SU-DHL-6 (cell line): Measurements from ENCODE around the gene MDK.

Experiments
- H2AFZ ChIP-seq: fragments of 200-600 bp; sonication (generic); 2 replicates; pipeline ENCODE4 v1.6.1; 2014; ENCODE audit warnings: low read depth, mild to moderate bottlenecking, moderate library complexity, mixed read lengths, antibody characterized with exemption, low read length; ENCODE audit not compliant: severe bottlenecking
- H3F3A ChIP-seq: fragments of 200-600 bp; shearing (Covaris generic); 2 replicates; pipeline ENCODE4 v1.6.0; 2016; ENCODE audit warnings: antibody characterized with exemption, mild to moderate bottlenecking; ENCODE audit not compliant: insufficient read depth
- H3K27ac ChIP-seq: fragments of 200-600 bp; sonication (generic); 2 replicates; pipeline ENCODE4 v1.5.1; 2016; ENCODE audit warnings: low read depth, mild to moderate bottlenecking, low read length, moderate library complexity, mixed read lengths
- H3K27me3 ChIP-seq: fragments of 200-600 bp; sonication (generic), shearing (Covaris generic); 2 replicates; pipeline ENCODE4 v1.6.0; 2014; ENCODE audit warnings: mild to moderate bottlenecking, low read length
- H3K36me3 ChIP-seq: fragments of 200-600 bp; sonication (generic); 2 replicates; pipeline ENCODE4 v1.6.1; 2014; ENCODE audit warnings: mild to moderate bottlenecking, low read length, mixed read lengths
- H3K4me2 ChIP-seq: fragments of 300-600, 200-600 bp; shearing (Covaris generic), sonication (generic); 2 replicates; pipeline ENCODE4 v1.6.0; 2014; ENCODE audit warnings: low read length, low read depth, mild to moderate bottlenecking; ENCODE audit not compliant: poor library complexity, severe bottlenecking
- H3K4me3 ChIP-seq: fragments of 200-600 bp; sonication (generic); 2 replicates; pipeline ENCODE4 v1.5.1; 2014; ENCODE audit warnings: antibody characterized with exemption, low read length, mild to moderate bottlenecking, mixed read lengths; ENCODE audit not compliant: insufficient read depth, poor library complexity, severe bottlenecking
- H3K79me2 ChIP-seq: fragments of 200-600 bp; sonication (generic); 2 replicates; pipeline ENCODE4 v1.6.1; 2014; ENCODE audit warnings: mild to moderate bottlenecking, low read length, moderate library complexity; ENCODE audit not compliant: insufficient read depth
- H3K9ac ChIP-seq: fragments of 200-600 bp; sonication (generic); 2 replicates; pipeline ENCODE4 v1.7.0; 2014; ENCODE audit warnings: mild to moderate bottlenecking, low read length
- H3K9me2 ChIP-seq: fragments of 200-600 bp; sonication (generic); replicated peaks from 2 replicates; pipeline ENCODE4 v1.6.1; 2014; ENCODE audit warnings: low read length; ENCODE audit not compliant: insufficient read depth
- H3K9me3 ChIP-seq: fragments of 200-600 bp; sonication (generic); 2 replicates; pipeline ENCODE4 v1.6.1; 2014; ENCODE audit warnings: low read length, mixed read lengths; ENCODE audit not compliant: insufficient read depth
- H4K20me1 ChIP-seq: fragments of 200-600 bp; sonication (generic); 2 replicates; pipeline ENCODE4 v1.6.1; 2014; ENCODE audit warnings: low read depth, mild to moderate bottlenecking, antibody characterized with exemption, low read length, moderate library complexity, mixed read lengths
- EZH2phosphoT487 ChIP-seq: fragments of 200-600 bp; sonication (generic), shearing (Covaris generic); conservative IDR thresholded peaks from 2 replicates; pipeline ENCODE4 v1.6.1; 2018; ENCODE audit warnings: mild to moderate bottlenecking, antibody characterized with exemption, low read length, moderate library complexity, mixed read lengths
- TF ChIP-seq, protein P1 (sequence below): fragments of 200-600 bp; sonication (generic); IDR thresholded peaks from one replicate; pipeline ENCODE4 v1.5.1; 2017; ENCODE audit warnings: antibody characterized with exemption, mild to moderate bottlenecking, low read length, moderate library complexity; ENCODE audit not compliant: insufficient read depth, poor library complexity, severe bottlenecking

The MDK gene

DNA sequence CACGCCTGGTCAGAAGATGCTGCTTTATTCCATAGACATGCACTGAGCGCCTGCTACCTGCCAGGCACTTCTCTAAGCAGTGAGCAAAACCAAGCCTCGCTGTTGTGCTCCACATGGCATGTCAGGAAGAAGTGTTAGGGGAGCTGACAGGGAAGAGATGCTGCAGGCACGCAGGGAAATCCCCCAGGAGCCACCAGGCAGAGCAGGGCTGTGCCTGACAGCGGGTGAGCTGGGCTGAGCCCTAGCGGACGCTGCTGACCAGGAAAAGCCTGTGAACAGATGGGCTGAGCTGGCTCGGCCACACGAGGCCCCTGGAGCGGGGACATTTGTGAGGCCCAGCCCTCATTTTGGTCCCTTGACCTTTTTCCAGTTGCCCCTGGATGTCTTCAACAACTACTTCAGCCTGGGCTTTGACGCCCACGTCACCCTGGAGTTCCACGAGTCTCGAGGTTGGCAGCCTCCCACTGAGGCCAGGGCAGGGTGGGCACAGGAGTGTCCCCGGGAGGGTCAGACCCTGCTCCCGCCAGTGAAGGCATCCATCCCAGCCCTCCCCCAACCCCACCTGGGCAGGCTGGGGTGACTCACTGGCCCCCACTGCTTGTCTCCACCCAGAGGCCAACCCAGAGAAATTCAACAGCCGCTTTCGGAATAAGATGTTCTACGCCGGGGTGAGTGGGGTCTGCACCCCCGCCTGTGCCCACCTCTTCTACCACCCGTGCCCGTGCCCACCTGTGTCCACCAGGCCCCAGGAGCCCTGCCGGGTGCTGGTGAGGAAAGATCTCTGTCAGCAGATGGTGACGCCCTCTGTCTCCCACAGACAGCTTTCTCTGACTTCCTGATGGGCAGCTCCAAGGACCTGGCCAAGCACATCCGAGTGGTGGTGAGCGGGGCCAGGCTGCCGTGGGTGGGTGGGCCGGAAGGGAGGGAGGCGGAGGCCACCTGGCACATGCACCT, 7.4 kb upstream of the MDK start:
- H3K9ac ChIP-seq, result no peak overlapping the region
- no peak overlapping the region for H3K4me2 ChIP-seq
- H4K20me1 ChIP-seq, result no peaks in the 10 kb centered on the region
- TF ChIP-seq EZH2phosphoT487, result no peak
- TF ChIP-seq, protein P1, sequence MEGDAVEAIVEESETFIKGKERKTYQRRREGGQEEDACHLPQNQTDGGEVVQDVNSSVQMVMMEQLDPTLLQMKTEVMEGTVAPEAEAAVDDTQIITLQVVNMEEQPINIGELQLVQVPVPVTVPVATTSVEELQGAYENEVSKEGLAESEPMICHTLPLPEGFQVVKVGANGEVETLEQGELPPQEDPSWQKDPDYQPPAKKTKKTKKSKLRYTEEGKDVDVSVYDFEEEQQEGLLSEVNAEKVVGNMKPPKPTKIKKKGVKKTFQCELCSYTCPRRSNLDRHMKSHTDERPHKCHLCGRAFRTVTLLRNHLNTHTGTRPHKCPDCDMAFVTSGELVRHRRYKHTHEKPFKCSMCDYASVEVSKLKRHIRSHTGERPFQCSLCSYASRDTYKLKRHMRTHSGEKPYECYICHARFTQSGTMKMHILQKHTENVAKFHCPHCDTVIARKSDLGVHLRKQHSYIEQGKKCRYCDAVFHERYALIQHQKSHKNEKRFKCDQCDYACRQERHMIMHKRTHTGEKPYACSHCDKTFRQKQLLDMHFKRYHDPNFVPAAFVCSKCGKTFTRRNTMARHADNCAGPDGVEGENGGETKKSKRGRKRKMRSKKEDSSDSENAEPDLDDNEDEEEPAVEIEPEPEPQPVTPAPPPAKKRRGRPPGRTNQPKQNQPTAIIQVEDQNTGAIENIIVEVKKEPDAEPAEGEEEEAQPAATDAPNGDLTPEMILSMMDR, result no peak
- no peak overlapping the region for H2AFZ ChIP-seq
- no peaks in the 10 kb centered on the region for H3F3A ChIP-seq
- H3K79me2 ChIP-seq, result no peaks in the 10 kb centered on the region
- no peaks in the 10 kb centered on the region for H3K27me3 ChIP-seq
- no peak overlapping the region for H3K27ac ChIP-seq
- H3K9me3 ChIP-seq, result no peaks in the 10 kb centered on the region
- no peaks in the 10 kb centered on the region for H3K9me2 ChIP-seq
- H3K4me3 ChIP-seq, result no peak overlapping the region
- H3K36me3 ChIP-seq, result no peaks in the 10 kb centered on the region

GRCh38 chr11:46374815-46375214, 6.7 kb upstream of the MDK start:
- H2AFZ ChIP-seq, result no peak overlapping the region
- no peaks in the 10 kb centered on the region for H3K36me3 ChIP-seq
- no peak overlapping the region for H3K27ac ChIP-seq
- no peaks in the 10 kb centered on the region for H3K27me3 ChIP-seq
- H3K4me2 ChIP-seq, result no peak overlapping the region
- no peaks in the 10 kb centered on the region for H4K20me1 ChIP-seq
- TF ChIP-seq, protein P1, result no peak
- no peak for TF ChIP-seq EZH2phosphoT487
- no peak overlapping the region for H3K9ac ChIP-seq
- no peaks in the 10 kb centered on the region for H3F3A ChIP-seq
- H3K9me3 ChIP-seq, result no peaks in the 10 kb centered on the region
- H3K9me2 ChIP-seq, result no peaks in the 10 kb centered on the region
- H3K4me3 ChIP-seq, result no peak overlapping the region
- H3K79me2 ChIP-seq, result no peaks in the 10 kb centered on the region

DNA sequence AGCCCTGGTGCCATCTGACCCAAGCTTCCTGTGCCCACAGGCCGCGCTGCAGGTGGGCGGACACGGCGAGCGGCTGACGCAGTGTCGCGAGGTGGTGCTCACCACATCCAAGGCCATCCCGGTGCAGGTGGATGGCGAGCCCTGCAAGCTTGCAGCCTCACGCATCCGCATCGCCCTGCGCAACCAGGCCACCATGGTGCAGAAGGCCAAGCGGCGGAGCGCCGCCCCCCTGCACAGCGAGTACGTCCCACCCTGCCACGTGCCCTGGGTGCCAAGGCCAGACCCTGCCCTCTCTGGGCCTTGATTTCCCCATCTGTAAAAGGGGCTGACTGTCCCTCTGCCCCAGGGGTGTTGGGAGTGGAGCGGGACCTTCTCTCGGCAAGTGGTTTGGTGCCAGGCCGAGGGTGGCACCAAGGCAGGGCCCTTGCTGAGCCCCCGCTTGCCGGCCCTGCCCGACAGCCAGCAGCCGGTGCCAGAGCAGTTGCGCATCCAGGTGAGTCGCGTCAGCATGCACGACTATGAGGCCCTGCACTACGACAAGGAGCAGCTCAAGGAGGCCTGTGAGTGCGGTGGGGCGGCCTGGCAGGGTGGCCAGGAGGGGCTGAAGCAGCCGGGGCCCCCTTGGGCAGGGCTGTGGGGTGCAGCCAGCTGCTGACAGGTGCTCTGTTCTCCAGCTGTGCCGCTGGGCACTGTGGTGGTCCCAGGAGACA, 5.9 kb upstream of the MDK start:
- no peaks in the 10 kb centered on the region for H3K79me2 ChIP-seq
- no peaks in the 10 kb centered on the region for H3K9me3 ChIP-seq
- H3K36me3 ChIP-seq, result no peaks in the 10 kb centered on the region
- no peak overlapping the region for H3K27ac ChIP-seq
- no peak overlapping the region for H3K9ac ChIP-seq
- H3K27me3 ChIP-seq, result no peaks in the 10 kb centered on the region
- H3K4me3 ChIP-seq, result no peak overlapping the region
- no peak for TF ChIP-seq EZH2phosphoT487
- TF ChIP-seq, protein P1, result no peak
- no peak overlapping the region for H3K4me2 ChIP-seq
- no peaks in the 10 kb centered on the region for H4K20me1 ChIP-seq
- H3F3A ChIP-seq, result no peaks in the 10 kb centered on the region
- H2AFZ ChIP-seq, result no peak overlapping the region
- no peaks in the 10 kb centered on the region for H3K9me2 ChIP-seq
